GM12801 (cell line): ENCODE measurements around the gene ADAM19.

Experiments
- CTCF ChIP-seq: IDR thresholded peaks from one replicate; pipeline ENCODE4 v1.5.1; 2011; ENCODE audit warnings: control low read depth; ENCODE audit not compliant: insufficient read length; ENCODE audit errors: extremely low read depth

Gene ADAM19

GRCh38 chr5:157575381-157576020, at the start of gene ADAM19:
Gene ADAM19 (minus strand): TSS chr5:157575775. CDS start chr5:157575696, 79 bp downstream.
- no peak for TF ChIP-seq CTCF

- TF ChIP-seq CTCF: no peak
Observed at GRCh38 chr5:157624144-157624543, 48.6 kb upstream of the ADAM19 start.

- TF ChIP-seq CTCF: no peak
Observed at GRCh38 chr5:157620776-157621175, 45.2 kb upstream of the ADAM19 start.

- no peak for TF ChIP-seq CTCF
Observed at GRCh38 chr5:157618191-157618765, 42.7 kb upstream of the ADAM19 start.

- no peak for TF ChIP-seq CTCF
Observed at GRCh38 chr5:157616785-157617184, 41.2 kb upstream of the ADAM19 start.

GRCh38 chr5:157613385-157614245, 38.0 kb upstream of the ADAM19 start:
- TF ChIP-seq CTCF: no peak

GRCh38 chr5:157612581-157612980, 37.0 kb upstream of the ADAM19 start:
- no peak for TF ChIP-seq CTCF
